Subcutaneous adipose tissue (tissue), 4 donors: ENCODE results near the gene DPP6. TPM values are rescaled to one million over a fixed set of nuclear protein-coding genes. Genes with fewer than 3 reads are reported as not detected.

Experiments
- CTCF ChIP-seq: fragments of 450-650 bp; IDR thresholded peaks from one replicate; pipeline ENCODE4 v1.5.1; 2016; ENCODE audit warnings: low read depth, mild to moderate bottlenecking, control low read depth, antibody characterized with exemption, moderate library complexity
- total RNA-seq, 4 donors: library from RNA; depleted of rRNA; stranded (reverse); fragments of >200 nt; gene quantifications; one replicate each; pipeline ENCODE4 v1.1.0, GENCODE V29; 2016

Gene DPP6
- total RNA-seq, 4 donors from 2014 or later, result 0.19 to 2.0 (median 0.85) TPM; not detected in 1

- TF ChIP-seq CTCF, result no peak
These were observed 385.0 kb downstream of the DPP6 start for GRCh38 chr7:154437234-154437633.

- TF ChIP-seq CTCF, result no peak
These were observed 386.6 kb downstream of the DPP6 start for GRCh38 chr7:154438571-154439367.

GRCh38 chr7:154440058-154440457 lies 387.9 kb downstream of the DPP6 start:
- no peak for TF ChIP-seq CTCF

GRCh38 chr7:154440651-154441050 lies 388.5 kb downstream of the DPP6 start:
- TF ChIP-seq CTCF, result no peak

GRCh38 chr7:154441811-154442210 lies 389.6 kb downstream of the DPP6 start:
- no peak for TF ChIP-seq CTCF

- TF ChIP-seq CTCF, result no peak
These were observed 390.7 kb downstream of the DPP6 start for GRCh38 chr7:154442939-154443338.

GRCh38 chr7:154450451-154450850 lies 398.3 kb downstream of the DPP6 start:
- TF ChIP-seq CTCF, result no peak
